SK-N-SH (cell line): ENCODE results near the gene CARD6.
"Not testable (repeated sequence)": the region's sequence is repeated elsewhere in the genome, so short reads cannot be mapped to it uniquely, and the experiment has no call there.

Source experiments
- JUND ChIP-seq: IDR thresholded peaks from 2 replicates; pipeline ENCODE4 v1.4.0; 2012
- POLR2AphosphoS5 ChIP-seq: IDR thresholded peaks from 2 replicates; pipeline ENCODE4 v1.6.1; 2012; ENCODE audit warnings: low read depth, low read length
- RAD21 ChIP-seq: IDR thresholded peaks from 2 replicates; pipeline ENCODE4 v1.6.1; 2012; ENCODE audit warnings: mild to moderate bottlenecking, low read length
- REST ChIP-seq: IDR thresholded peaks from 2 replicates; pipeline ENCODE4 v1.6.1; 2012; ENCODE audit warnings: mild to moderate bottlenecking, low read depth, low read length, moderate library complexity
- TAF1 ChIP-seq: IDR thresholded peaks from 2 replicates; pipeline ENCODE4 v1.6.1; 2012; ENCODE audit warnings: low read depth, mild to moderate bottlenecking, low read length, moderate library complexity, borderline replicate concordance
- TCF12 ChIP-seq: IDR thresholded peaks from 2 replicates; pipeline ENCODE4 v1.4.0; 2012
- TF ChIP-seq, protein P1 (sequence below): fragments of 200-600 bp; sonication (generic); IDR thresholded peaks from 2 replicates; pipeline ENCODE4 v1.6.1; 2017; ENCODE audit warnings: antibody characterized with exemption, mild to moderate bottlenecking, moderate library complexity

DNA sequence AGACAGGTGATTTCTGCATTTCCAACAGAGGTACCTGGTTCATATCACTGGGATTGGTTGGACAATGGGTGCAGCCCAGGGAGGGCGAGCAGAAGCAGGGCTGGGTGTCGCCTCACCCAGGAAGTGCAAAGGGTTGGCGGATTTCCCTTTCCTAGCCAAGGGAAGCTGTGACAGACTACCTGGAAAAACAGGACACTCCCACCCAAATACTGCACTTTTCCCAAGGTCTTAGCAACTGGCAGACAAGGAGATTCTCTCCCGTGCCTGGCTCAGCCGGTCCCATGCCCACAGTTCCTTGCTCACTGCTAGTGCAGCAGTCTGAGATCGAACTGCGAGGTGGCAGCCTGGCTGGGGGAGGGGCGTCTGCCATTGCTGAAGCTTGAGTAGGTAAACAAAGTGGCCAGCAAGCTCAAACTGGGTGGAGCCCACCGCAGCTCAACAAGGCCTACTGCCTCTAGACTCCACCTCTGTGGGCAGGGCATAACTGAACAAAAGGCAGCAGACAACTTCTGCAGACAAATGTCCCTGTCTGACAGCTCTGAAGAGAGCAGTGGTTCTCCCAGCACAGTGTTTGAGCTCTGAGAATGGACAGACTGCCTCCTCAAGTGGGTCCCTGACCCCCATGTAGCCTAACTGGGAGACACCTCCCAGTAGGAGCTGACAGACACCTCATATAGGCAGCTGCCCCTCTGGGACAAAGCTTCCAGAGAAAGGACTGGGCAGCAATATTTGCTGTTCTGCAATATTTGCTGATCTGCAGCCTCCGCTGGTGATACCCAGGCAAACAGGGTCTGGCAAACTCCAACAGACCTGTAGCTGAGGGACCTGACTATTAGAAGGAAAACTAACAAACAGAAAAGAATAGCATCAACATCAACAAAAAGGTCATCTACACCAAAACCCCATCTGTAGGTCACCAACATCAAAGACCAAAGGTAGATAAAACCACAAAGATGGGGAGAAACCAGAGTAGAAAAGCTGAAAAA is 54.6 kb downstream of the CARD6 start:
- TF ChIP-seq TCF12, JUND, POLR2AphosphoS5, TAF1, RAD21, REST: not testable (repeated sequence)
- TF ChIP-seq, protein P1, sequence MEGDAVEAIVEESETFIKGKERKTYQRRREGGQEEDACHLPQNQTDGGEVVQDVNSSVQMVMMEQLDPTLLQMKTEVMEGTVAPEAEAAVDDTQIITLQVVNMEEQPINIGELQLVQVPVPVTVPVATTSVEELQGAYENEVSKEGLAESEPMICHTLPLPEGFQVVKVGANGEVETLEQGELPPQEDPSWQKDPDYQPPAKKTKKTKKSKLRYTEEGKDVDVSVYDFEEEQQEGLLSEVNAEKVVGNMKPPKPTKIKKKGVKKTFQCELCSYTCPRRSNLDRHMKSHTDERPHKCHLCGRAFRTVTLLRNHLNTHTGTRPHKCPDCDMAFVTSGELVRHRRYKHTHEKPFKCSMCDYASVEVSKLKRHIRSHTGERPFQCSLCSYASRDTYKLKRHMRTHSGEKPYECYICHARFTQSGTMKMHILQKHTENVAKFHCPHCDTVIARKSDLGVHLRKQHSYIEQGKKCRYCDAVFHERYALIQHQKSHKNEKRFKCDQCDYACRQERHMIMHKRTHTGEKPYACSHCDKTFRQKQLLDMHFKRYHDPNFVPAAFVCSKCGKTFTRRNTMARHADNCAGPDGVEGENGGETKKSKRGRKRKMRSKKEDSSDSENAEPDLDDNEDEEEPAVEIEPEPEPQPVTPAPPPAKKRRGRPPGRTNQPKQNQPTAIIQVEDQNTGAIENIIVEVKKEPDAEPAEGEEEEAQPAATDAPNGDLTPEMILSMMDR: not testable (repeated sequence)
